Body of pancreas (tissue), 4 donors: Measurements from ENCODE around the gene NGEF.

Experiments used
- CTCF ChIP-seq, 7 experiments: fragments of 450-650 bp in 4 of 7; fragments of 200-600 bp in 3 of 7; sonication (generic) in 3 of 7; IDR thresholded peaks; one replicate each; pipeline ENCODE4 v1.5.1; 2016 to 2019; ENCODE audit warnings: antibody characterized with exemption in 7 of 7
- POLR2A ChIP-seq, 3 donors: fragments of 450-650 bp; IDR thresholded peaks; one replicate each; pipeline ENCODE4 v1.6.1; 2016; ENCODE audit warnings: antibody characterized with exemption in 3 of 3, mild to moderate bottlenecking in 2 of 3

- TF ChIP-seq CTCF (IDR thresholded peaks at IDR 0.05) = no peak
- no peak for TF ChIP-seq POLR2A (IDR thresholded peaks at IDR 0.05)
Observed at GRCh38 chr2:233033672-233034071, 20.6 kb upstream of the NGEF start.
